Occipital lobe (tissue), 2 donors: Measurements from ENCODE around the gene CHD3. TPM values are rescaled to one million over a fixed set of nuclear protein-coding genes. Genes with fewer than 3 reads are reported as not detected.

ENCODE experiments used
- DNase-seq: peaks from one replicate; lab custom pipeline; 2025; lab: John Stamatoyannopoulos, UW
- total RNA-seq: library from RNA; depleted of rRNA; stranded (reverse); fragments of >200 nt; gene quantifications from one replicate; pipeline ENCODE4 v1.2.3, GENCODE V29; 2014

CHD3 gene
- total RNA-seq, 1 donor from 2014 or later = 337 TPM

- no peak for DNase-seq
Observed at GRCh38 chr17:7894226-7894625, 5.6 kb downstream of the CHD3 start.

DNA sequence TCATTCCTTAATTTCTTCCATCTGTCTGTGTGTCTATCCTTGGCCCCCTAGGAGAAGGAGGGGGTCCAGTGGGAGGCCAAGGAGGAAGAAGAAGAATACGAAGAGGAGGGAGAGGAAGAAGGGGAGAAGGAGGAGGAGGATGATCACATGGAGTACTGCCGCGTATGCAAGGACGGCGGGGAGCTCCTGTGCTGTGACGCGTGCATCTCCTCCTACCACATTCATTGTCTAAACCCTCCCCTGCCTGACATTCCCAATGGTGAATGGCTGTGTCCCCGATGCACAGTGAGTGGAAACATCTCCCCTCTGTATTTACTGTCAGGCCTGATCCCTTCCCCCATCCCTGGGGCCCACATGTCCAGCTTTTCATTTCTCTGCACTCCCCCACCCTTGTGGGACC, 6.3 kb downstream of the CHD3 start:
- DNase-seq = no peak

DNA sequence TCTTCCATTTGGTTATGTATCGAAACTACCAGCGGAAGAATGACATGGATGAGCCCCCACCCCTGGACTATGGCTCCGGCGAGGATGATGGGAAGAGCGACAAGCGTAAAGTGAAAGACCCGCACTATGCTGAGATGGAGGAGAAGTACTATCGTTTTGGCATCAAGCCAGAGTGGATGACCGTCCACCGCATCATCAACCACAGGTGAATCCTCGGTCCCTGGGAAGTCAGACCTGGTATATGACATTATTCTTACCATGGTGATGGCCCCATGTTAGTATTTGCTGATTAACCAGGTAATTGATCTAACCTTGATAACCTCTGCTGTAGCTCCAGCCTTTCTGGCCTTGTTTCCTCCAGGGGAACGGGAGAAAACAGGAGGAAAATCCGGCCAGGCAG, 8.5 kb downstream of the CHD3 start:
- no peak for DNase-seq

DNA sequence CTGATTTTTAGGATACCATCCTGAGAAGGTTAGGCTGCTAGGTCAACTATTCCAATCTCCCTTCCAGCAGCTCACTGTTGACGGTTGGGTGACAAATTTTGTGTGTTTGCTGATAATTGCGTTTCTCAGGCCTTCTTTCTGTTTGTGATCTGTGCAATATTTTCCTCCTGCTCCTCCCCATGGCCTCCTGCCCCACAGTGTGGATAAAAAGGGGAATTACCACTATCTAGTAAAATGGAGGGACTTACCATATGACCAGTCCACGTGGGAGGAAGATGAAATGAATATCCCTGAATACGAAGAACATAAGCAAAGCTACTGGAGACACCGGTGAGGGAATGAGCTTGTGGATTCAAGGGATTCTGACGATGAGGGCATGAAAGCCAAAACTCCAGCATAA, 9.2 kb downstream of the CHD3 start:
- no peak for DNase-seq

DNA sequence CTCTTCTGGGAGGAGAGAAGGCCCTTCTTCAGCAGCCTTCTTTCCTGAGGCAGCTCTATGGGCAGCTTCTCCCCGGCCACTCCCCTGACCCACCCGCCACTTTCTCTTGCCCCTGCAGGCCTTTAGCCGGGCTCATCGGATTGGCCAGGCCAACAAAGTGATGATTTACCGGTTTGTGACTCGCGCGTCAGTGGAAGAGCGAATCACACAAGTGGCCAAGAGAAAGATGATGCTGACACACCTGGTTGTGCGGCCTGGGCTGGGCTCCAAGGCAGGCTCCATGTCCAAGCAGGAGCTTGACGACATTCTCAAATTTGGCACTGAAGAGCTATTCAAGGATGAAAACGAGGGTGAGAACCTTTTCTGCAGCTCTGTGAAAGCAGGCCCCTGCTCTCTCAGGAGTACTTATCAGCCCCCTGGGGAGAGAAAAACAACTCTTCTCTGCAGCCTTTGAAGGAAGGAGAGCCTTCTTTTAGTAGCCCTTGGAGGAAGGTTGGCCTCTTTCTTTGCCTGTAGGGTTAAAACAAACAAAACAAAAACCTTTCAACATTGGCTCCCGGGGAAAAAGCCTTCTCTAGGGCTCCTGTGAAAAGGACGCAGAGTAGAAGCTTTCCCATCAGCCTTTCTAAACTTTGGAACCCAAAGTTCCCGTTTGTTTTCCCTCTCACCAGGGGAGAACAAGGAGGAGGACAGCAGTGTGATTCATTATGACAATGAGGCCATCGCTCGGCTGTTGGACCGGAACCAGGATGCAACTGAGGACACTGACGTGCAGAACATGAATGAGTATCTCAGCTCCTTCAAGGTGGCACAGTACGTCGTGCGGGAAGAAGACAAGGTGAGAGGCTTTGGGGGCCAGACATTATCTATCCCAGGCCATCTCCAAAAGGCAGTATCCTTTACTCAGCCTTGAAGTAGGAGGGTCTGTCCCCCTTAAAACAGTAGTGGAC, 14.8 kb downstream of the CHD3 start:
- peak; percentile 14 for DNase-seq

DNA sequence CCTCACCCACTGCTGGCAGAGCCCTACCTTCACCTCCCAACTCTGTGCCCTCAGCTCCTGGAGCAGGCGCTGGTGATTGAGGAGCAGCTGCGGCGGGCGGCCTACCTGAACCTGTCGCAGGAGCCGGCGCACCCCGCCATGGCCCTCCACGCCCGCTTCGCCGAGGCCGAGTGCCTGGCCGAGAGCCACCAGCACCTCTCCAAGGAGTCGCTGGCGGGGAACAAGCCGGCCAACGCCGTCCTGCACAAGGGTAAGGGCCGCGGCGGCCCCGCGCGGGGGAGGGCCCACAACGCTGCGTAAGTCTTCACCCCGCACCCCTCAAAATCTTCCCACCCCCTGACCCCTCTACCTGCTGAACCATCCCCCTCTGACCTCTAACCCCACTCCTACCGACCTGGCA, 20.5 kb downstream of the CHD3 start:
- DNase-seq = no peak

DNA sequence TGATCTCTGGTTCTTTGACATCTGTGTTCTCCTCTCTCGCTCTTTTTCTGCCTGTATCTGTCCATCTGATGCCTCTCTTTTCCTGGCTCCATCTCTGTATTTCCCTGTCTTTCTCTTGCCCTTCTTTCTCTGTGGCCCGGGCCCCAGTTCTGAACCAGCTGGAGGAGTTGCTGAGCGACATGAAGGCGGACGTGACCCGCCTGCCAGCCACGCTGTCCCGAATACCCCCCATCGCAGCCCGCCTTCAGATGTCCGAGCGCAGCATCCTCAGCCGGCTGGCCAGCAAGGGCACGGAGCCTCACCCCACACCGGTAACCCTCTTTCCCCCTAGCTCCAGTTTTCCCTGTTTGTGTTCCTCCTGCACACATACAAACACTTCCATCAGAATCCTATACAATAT, 21.7 kb downstream of the CHD3 start:
- no peak for DNase-seq

DNA sequence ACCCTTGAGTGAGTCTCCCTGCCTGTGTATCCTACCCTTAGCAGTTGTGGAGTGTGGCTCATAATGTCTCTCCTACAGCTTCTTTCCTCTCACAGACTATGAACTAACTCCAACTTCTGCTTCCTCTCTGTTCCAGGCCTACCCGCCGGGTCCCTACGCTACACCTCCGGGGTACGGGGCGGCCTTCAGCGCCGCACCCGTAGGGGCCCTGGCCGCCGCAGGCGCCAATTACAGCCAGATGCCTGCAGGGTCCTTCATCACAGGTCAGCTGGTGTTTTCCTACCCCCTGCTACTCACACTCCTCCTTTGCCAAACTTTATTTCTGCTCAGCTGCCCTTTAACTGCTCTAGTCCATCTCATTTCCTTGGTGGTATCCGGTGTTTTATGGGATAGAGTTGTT, 22.1 kb downstream of the CHD3 start:
- no peak for DNase-seq

DNA sequence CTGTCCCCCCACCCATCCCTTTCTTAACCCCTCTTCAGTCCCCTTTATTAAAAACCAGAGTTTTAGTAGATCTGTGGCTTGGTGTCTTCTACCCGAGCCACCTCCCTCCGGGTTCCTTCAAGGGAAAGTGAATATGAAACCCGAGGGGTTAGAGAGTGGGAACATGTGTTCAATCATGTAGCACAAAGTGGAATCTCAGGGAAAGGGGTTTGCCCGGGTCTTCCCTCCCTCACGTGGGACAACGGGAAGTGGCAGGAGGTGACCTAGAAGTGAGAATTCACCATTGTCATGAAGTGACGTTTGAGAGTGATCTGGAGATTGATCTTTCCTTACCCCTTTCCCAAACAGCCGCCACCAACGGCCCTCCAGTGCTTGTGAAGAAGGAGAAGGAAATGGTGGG, 22.5 kb downstream of the CHD3 start:
- no peak for DNase-seq

DNA sequence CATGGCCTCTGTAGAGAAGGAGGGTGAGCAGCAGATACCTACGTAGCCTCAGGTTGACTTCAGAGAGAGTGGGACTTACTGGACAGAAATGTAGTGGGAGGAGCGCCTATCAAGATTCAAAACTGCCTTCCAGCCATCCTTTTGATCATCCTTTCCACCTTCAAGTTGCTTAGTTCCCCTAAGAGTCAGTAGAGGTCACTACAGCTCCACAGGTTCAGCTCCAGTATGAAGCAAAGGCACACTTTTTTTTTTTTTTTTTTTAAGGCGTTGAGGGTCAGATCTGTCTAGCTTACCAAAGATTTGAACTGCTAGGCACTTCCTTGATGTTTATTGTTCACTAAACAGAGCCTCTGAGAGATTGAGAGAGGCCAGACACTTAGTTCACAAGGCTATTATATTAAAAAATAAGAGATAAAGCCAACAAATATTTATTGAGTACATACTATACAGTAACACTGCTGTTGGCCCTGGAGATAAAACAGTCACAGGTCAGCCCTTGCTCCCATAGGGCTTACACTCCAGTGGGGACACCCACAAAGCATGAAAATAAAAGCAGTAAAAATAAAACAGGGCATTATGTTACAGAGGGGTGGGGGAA, 24.4 kb downstream of the CHD3 start:
- DNase-seq = no peak

- no peak for DNase-seq
Observed at GRCh38 chr17:7915179-7915610, 26.6 kb downstream of the CHD3 start.

GRCh38 chr17:7915611-7916384, 27.2 kb downstream of the CHD3 start, which contains the start of gene RNF227:
Gene RNF227 (minus strand): TSS chr17:7916289. CDS start chr17:7916195, 94 bp downstream.
- DNase-seq = peak; percentile 84

- no peak for DNase-seq
Observed at GRCh38 chr17:7916385-7916682, 27.7 kb downstream of the CHD3 start.

DNA sequence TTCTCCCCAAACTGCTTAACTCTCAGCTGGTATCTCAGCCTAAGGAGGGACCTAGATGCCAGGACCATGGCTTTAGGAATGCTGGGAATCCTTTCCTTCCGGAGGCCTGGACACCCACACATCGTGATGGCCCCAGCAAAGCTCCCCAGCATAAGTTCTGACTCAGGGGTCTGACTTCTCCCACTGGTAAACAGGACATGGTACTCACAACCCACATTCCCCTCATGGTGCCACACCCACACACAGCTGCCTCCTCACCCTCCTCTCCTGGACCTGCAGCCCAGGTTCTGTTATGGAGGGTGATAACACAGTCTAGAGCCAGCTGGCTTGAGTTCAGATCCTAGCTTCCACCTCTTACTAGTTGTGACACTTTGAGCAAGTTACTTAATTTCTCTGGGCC, 28.2 kb downstream of the CHD3 start:
- DNase-seq = no peak

GRCh38 chr17:7922269-7922844, 33.8 kb downstream of the CHD3 start:
- no peak for DNase-seq

DNA sequence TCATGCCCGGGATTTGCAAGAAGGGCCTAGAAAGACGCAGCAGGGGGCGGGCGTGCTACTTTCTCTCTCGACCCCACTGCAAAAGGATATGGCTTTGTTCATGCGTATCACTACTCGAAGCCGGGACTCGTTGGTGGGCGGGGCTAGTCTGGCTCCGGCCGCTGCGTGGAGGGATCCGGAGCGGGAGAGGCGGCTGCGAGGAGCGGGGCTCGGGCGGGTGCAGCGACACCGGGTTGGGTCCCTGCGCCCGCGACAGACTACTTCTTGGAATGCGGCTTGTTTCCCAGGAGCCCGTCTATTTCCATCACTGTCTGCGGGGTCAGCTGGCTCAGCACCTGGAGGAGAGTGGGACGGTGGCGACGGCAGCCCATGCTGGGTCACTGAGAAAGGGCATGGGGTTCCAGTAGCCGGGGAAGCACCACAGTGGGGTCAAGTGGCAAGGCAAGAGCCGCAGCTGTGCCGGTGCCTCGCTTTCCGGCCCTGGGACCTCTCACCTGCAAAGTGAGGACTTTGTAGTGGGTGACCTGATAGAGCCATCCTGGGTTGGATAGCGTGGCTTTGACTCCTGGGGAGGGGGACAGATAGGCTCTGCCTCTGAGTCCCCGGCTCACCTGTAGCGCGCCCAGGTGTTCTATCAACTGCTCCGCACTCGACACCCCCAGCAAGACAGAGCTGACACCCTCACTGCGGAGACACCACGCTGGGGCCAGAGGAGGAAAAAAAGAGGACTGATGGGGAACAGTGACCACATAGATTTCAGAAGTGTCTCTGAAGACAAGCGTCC, 34.4 kb downstream of the CHD3 start:
- peak; percentile 72 for DNase-seq

GRCh38 chr17:7927596-7927995, 39.0 kb downstream of the CHD3 start:
- no peak for DNase-seq

DNA sequence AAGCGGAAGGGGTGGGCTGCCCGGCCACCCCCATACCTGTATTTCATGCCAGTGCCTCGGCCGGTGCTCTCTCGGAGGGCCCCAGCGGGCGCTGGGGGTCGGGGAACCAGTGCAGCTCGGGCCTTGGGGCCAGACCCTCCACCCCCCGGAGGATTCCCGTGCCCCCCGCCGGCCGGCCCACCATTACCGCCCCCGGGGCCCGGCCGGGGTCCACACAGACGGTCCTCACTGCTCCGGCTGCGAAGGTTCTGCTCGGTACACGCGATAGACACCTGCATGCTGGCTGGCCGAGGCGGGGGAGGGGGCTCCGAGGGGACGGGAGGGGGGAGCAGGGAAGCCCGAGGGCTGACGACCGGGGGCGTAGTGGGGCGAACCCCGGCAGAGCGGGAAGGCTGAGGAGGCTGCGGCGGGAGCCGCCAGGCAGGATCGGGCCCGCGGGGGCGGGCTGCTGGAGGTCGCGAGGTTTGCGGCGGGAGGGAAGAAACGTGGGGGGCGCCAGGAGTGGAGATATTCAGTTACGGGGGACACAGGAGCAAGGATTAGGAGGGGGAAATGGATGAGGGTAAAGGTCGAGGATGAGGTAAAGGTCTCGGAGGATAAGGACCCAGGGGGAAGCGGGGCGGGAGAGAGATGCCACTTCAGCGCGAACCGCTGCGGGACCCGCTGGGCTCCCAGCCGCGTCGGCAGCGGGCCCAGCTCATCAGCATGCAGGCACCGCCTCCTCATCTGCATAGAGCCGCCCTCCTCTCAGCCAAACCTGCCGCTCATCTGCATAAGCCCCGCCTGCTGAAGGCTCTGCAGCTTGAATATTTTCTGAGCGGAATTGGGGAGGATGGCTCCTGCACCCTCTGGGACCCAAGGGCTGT, 40.8 kb downstream of the CHD3 start, which contains the start of gene KCNAB3:
KCNAB3 (minus strand) TSS at position 699 of the 866 bp plus-strand sequence; CDS start at position 278, 421 bp downstream.
- DNase-seq = peak; percentile 57

DNA sequence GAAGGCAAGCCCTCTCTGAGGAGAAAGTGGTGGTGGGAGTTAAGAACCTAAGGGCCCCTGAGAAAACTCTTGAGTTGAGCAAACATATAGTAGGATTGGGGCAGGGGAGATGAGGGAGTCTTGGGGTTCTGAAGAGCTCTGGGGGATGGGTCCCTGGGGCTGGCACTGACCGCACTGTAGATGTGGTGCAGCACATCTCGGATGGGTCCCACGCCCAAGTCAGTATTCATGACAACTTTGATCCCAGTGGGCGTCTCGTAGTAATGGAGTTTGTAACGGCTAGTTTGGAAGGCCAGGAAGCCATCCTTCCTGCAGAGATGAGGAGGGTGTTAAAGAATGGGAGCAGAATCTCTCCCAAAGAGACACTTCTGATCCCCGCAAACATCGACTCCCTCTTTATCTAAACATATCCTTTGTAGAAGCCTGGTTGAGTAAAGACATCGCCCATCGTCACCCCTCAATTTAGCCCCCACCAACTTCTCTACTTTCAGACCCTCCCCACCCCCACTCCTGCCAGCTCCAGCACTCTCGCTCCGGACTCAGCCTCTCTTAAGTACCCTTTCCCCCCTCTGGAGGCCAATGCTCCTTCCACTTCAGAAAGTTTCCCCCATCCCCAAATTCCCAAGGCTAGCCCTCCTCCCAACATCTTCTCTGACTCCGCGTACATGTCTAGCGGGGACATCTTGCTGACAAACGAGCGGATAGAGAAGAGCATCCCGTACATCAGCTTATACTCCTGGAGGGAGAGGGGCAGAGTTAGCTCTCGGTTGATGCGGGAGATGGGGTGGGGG, 42.4 kb downstream of the CHD3 start:
- DNase-seq = no peak
